Stimulated activated CD4-positive, alpha-beta T cell treated with anti-CD3 and anti-CD28 coated beads, Interleukin-4, amount 100 ng/mL, for 4 hours (primary cell): ENCODE results near the gene BPIFB3.

ENCODE experiments used
- DNase-seq, 2 experiments: peaks; one replicate each; pipeline ENCODE4 v3.0.0-alpha.2; 2020

BPIFB3 gene

GRCh38 chr20:33065785-33066184 is 12.1 kb downstream of the BPIFB3 start:
- no peak for DNase-seq

- DNase-seq, result no peak
These were observed 14.1 kb downstream of the BPIFB3 start for GRCh38 chr20:33067806-33068205.

GRCh38 chr20:33068251-33068939 is 14.7 kb downstream of the BPIFB3 start:
- no peak for DNase-seq

GRCh38 chr20:33069673-33070072 is 16.0 kb downstream of the BPIFB3 start:
- DNase-seq, result no peak

- DNase-seq, result no peak
These were observed 16.7 kb downstream of the BPIFB3 start for GRCh38 chr20:33070111-33071053.

GRCh38 chr20:33071198-33071597 is 17.5 kb downstream of the BPIFB3 start:
- no peak for DNase-seq

- no peak for DNase-seq
These were observed 18.7 kb downstream of the BPIFB3 start for GRCh38 chr20:33072362-33072761.

GRCh38 chr20:33072813-33073212 is 19.1 kb downstream of the BPIFB3 start:
- no peak for DNase-seq

GRCh38 chr20:33074675-33075074 is 21.0 kb downstream of the BPIFB3 start:
- no peak for DNase-seq

GRCh38 chr20:33075281-33075680 is 21.6 kb downstream of the BPIFB3 start:
- no peak for DNase-seq

GRCh38 chr20:33076662-33077372 is 23.1 kb downstream of the BPIFB3 start:
- no peak for DNase-seq

GRCh38 chr20:33079259-33079658 is 25.6 kb downstream of the BPIFB3 start, which contains the start of gene BPIFB4:
Gene BPIFB4, plus strand, starts transcription at chr20:33079643. Its CDS starts 1,884 bp downstream, at chr20:33081527.
- no peak for DNase-seq

- no peak for DNase-seq
These were observed 27.9 kb downstream of the BPIFB3 start for GRCh38 chr20:33081411-33082154.

GRCh38 chr20:33082546-33082945 is 28.8 kb downstream of the BPIFB3 start:
- DNase-seq, result no peak

GRCh38 chr20:33083544-33084340 is 30.0 kb downstream of the BPIFB3 start:
- no peak for DNase-seq

GRCh38 chr20:33084722-33085121 is 31.0 kb downstream of the BPIFB3 start:
- no peak for DNase-seq

- no peak for DNase-seq
These were observed 32.5 kb downstream of the BPIFB3 start for GRCh38 chr20:33086052-33086722.

GRCh38 chr20:33091147-33091546 is 37.4 kb downstream of the BPIFB3 start:
- DNase-seq, result no peak

- DNase-seq, result no peak
These were observed 38.0 kb downstream of the BPIFB3 start for GRCh38 chr20:33091693-33092092.

- DNase-seq, result no peak
These were observed 38.7 kb downstream of the BPIFB3 start for GRCh38 chr20:33092361-33092760.

- no peak for DNase-seq
These were observed 39.4 kb downstream of the BPIFB3 start for GRCh38 chr20:33093074-33093473.
